ENCODE results near the gene VAV2.
A peak's percentile ranks its signal among the peaks of the same experiment; 100 is the strongest.

VAV2 gene

DNA sequence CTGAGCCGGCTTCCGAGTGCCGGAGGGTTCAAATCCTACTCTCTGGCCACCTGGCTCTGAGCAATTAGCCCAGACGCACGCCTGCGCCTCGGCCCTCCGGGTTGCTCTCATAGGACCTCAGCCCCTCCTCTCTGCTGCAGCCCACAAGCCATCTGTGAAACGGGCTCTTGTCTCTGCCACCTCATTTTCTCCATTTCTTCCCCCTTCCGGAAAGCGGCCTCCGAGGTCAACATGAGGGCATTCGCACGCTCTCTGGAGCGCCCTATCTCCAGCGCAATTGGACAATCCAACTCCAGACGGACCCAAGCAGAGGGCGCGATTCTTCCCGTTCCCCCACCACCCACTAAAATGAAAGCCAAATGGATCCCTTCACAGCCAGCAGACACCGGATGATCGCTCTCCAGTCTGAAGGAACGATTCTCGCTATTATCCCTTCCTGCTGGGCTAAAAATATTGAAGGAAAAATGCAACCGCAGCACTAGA lies 41.5 kb downstream of the VAV2 start:
- DNase-seq (ENCODE audit: low read depth) = peak; percentile 42

DNA sequence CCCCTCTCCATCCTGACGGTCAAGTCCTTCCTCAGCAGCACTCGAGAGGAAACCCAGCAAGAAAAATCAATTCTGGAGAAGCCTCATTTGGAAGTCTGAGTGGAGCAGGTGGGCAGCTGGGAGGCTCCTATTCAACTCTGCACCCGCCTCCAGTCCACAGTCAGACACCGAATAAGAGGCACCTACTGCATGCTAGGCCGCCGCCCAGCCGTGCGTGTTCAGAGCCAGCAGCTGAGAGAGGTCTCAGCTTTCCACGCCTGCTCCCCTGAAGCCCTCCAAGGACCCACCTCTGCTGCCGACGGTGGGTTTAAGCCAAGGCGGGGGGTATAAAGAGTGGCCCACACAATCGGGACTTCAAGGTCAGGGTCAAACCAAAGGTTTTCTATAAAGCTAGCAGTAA lies 41.9 kb downstream of the VAV2 start:
- no peak for DNase-seq (ENCODE audit: low read depth)

DNA sequence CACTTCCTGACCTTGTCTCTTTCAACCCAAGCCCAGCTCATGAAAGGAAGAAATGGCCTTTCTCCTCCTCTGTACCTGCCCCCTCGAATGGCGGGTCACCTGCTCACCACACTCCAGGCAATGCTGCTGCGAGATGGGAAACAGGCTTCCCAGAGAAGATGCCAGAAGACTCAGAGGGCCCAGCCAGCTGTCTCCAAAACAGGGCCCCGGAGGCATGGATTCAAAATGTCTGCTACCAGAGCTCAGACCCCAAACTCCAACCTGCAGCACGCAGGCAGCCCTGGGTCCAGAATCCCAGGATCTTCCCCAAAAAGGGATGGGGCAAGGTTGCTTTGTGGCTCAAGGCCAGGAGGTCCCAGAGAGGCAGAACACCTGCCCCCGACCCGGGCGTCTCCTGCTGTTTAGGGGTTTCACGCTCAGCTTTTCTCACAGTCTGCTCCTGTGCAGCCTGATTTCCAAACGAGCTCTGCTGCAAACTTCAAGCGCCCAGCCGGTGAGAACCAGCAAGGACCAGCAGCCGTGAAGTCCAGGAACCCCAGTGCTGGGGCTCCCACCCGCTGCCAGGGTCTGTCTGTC lies 42.5 kb downstream of the VAV2 start:
- no peak for DNase-seq (ENCODE audit: low read depth)

DNA sequence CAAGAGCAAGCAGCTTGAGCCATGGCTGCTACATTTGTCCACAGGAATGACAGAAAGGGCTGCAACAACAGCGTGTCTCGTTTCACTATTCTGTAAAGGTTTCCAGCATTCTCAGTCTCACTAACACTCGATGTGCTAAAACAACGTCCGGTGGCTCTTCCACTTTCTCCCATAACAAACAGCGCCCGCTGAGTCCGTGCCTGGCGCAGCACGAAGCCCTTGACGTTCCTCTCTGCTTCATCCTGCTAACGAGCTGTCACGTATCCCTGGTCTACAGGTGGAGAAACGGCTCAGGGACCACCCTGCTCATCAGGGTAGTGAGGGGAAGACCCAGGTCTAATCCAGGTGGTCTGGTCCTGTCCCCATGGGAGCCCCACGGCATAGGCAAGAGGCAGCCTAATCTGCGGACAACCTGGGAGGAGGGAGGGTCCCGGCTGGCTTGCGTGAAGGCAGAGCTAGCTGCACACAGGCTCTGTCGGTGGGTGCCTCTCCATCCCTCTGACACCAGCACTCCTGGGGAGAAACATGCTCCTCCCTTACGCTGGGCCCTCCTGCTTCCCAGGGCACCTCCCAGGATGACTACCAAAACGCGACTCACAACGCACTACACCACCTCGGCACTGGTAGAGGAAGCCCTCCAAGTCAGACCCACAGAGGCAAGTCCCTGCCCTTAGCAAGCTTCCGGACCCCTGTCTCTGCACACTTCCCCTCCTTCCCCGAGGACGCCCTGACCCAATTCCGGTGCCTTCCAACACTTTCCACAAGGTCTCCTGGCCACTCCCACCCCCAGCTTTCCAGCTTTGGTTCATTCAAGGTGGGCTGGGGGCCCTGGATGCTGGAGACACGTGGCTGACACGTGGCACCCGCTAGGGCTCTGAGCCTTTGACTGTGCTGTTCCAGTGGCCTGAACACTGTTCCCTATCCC lies 43.3 kb downstream of the VAV2 start:
- no peak for DNase-seq (ENCODE audit: low read depth)

DNA sequence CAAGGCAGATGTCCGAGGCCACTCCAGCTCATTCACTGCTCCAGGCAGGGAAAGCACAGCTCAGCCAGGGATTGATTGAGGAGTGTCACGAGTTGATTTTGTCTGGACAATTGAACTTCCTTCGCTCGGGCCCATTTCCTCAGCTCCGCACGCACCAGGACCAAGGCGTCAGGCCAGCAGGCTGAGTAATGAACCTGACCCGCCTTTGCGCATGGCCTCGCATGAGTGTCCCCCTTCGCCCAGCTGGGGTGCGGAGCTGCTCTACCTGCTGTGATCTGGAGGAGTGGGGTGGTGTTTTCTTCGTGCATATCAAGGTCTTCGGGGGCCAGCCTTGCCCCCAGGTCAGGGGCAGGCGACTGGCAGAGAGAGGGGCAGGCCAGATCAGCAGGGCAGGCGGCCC lies 44.0 kb downstream of the VAV2 start:
- DNase-seq (ENCODE audit: low read depth) = no peak

DNA sequence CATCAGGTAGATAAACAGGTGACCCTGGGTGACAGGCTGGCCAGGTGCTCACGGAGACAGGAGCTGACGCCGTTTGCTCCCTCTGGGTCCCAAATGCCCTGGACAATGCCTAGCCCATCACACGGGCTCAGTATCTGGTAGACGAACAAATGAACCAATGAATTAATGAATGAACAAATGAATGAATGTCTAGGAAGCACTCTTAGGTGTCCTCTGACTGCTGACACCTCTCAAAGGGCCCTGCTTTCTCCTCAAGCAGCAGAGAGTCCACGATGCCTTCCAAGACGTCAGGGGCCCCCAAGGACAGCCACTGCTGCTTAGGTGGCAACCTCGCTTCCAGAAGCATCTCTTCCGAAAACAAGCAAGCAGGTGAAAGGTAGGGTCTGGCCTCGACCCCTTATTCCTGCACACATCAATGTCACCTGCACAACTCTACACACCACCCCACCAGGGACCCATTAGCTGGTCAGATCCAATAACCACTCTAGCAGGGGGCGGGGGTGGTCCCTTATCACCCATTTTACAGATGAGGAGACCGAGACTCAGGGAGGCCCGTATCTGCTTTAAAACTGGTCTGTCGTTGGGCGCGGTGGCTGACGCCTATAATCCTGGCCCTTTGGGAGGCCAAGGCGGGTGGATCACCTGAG lies 45.2 kb downstream of the VAV2 start:
- no peak for DNase-seq (ENCODE audit: low read depth)

DNA sequence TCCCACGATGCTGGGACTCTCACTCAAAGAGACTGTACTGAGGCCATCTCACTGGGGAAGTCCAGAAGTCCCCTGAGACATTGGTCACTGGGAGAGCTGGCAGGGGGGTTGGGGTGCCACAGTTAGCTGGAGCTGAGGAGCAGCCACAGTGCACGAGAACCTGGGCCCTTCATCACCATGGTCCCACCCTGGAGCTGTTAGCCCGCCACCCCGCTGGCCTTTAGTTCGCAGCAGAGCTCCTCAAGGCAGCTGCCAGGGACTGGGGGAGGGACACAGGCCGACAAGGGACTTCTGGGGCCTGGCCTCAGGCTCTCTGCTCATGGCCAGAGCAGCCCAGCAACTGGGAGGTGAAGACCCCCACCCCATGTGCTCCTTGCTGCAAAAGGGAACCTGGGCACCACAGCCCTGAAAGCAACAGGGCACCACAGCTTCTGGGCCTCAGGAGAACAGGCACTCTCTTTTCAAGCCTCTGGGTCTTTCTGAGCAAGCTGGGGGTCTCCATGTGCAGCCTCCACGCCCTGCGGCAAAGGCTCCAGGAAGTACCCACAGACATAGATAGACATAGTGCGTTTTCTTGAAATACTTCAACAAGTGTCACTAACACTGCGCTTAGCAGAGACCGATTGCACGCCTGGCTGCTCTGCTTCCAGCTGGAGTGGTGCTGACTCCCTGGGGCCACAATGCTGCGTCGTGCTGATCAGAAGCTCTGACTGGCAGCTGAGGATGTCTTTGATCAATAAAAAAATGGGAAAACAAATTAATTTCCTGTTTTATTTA lies 46.0 kb downstream of the VAV2 start:
- no peak for DNase-seq (ENCODE audit: low read depth)

DNA sequence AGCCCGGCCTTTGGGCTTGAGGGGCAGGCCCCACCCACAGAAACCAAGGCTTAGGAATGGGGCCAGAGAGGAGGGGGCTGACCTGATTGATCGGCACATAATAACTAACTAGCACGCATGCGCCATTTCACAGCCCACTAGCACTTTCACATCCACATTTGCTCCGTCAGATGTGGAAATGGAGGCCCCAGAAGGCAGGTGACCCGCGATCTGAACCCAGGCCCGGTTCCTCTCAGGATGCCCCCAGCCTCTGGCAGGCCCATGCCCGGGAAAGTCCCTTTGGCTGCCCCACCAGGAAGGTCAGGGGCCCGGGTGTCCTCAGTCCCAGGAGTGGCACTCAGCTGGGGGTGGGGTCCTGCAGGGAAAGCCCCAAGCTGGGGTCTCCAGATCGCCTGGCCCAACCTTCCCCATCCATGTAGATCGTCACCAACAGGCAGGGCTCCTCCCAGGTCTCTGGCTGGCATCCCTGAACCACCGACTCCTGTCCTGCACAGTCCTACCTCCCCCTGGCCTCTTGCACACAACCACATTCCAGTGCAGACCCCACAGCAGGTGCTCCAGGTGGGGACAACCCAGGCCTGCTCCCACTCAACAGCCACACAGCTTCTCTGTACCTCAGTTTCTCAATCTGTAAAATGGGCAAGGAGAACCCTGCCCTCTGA lies 46.7 kb downstream of the VAV2 start:
- DNase-seq (ENCODE audit: low read depth) = no peak

DNA sequence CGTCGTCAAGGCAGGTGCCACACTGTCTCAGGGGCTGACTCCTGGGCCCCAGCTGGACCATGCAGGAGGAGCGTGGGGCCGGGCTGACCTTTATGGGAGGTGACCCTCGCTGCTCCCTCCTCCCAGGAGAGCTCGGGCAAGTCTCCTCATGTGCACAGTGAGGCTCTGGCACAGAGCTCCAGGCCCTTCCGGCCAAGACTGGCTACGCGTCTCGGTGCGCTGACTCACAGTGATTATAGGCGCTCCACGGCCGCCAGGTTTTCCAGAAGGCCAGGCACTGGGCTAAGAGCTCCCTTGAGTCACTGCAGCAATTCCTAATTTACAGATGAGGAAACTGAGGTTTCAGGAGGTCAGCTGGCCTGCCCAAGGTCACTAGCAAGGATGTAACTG lies 47.4 kb downstream of the VAV2 start:
- peak; percentile 26 for DNase-seq (ENCODE audit: low read depth)

DNA sequence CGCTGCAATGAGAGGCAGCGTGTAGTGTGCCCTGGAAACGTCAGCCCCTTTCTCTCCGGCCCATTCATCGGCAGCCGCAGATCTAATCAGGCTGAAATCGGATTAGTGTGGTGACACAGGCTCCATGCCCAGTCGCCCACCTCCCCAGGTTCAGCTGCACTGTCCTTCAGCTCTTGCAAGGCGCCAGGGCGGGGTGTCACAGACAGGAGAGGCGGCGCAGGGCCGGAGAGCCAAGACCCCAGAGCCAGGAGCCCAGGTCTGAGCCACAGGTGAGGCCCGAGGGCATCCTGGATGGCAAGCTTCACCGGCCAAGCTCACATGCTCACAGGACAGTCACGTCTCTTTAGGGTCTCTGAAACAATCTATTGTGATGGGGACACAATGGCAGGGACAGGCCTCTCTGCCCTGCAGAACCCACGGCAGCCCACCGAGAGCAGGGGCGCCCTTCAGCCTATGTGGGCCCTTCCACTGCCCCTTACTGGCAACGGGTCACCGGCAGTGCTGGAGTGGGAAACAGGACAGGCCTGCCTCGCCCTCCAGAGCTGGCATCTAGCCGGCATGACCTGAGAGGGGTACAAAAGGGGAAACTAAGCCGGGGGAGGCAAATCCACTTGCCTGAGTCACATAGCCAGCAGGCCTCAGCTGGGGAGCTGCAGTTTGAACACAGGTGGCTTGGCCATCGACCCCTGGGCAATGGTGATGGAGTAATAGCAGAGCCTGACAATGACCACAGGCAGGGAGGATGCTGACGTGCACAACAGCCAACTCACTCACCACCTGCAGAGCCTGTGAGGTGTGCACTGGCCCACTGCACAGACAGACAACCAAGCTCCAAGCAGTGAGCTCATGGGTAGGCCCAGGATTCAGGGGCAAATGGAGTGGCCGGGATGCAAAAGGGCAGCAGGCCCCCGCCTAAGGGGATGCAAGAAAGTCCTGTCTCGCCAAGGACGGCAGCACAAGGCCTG lies 48.1 kb downstream of the VAV2 start:
- no peak for DNase-seq (ENCODE audit: low read depth)

DNA sequence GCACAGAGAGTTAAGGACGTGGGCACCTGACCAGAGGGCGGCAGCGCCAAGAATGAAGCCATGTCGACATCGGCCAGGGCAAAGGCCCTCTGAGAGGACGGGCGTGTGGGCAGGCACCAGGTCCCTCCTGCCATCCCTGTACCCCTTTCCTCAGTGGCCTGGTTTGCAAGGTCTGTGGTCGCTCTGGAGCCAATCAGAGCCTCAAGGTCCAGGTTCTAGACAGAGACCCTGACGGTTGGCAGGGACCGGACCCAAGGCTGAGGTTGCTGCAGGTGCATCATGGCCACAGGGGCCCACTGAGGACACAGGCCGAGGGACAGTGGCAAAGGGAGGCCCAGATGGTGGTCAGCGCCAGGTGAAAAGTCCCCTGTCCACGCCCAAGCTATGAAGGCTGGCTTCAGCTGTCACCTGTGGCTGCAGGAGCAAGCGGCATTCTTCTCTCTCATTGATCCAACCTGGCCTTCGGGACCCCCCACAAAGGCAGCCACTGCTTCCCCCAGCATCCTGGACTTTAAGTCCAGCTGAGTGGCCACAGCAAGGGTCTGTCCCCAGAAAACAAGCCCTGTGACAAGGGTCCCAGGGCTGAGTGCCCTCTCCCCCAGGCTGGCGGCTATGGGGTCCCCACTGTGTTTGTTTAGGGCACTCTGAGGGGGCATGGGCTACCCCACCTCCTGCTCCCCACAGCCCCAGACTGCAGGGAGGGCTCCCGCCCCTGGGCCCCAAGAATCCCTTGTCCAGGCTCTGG lies 48.9 kb downstream of the VAV2 start:
- DNase-seq (ENCODE audit: low read depth) = no peak

DNA sequence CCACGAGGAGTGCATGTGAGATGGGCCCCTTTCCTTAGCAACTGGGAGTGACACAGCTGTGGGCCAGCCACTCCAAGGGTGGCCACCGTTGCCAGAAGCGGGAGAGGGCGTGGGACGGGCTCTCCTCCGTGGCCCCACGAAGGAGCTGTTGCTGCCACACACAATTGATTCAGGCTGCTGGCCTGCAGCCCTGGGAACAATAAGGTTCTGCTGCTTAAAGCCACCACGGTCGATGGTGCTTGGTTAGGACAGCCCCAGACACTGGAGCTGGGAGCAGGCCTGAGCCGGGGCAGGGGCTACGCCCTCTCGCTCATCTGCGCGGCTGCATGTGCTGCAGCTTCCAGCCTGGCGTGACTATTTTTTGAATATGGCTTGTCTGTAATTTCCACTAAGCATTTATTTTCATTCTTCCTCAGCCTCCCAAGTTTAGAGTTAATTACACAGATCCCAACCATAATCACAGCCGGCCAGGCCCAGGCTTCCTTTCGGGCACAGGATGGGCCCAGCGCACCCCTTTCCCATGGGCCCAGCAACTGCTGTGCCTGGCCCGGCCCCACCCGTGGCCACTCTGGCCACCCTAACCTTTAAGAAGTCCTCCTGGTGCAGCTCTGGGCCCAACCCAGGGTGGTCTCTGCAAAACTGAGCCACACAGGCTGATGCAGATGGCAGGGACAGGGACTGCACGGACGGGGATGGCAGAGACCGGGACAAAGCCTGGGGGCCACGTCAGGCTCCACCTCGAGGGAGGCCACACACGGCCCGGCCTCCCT lies 49.7 kb downstream of the VAV2 start:
- DNase-seq (ENCODE audit: low read depth) = no peak

DNA sequence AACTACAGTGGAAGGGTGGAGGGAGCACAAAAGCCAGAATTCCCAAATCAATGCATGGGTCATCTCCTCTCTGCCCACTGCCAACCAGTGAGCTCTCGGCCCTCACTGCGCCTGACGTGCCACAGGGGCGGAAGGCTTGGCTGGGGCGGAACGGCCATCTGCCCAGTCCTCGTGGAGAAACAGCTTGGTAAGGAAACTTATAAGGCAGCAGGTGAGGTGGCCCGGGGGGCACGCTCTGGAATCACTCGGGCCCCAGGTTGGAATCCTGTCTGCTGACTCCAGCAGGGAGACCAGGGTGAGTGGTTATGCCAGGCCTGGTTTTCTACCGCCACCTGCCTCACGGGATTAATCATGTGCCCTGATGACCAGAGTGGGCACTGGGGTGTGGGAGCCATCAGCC lies 52.3 kb downstream of the VAV2 start:
- DNase-seq (ENCODE audit: low read depth) = no peak

DNA sequence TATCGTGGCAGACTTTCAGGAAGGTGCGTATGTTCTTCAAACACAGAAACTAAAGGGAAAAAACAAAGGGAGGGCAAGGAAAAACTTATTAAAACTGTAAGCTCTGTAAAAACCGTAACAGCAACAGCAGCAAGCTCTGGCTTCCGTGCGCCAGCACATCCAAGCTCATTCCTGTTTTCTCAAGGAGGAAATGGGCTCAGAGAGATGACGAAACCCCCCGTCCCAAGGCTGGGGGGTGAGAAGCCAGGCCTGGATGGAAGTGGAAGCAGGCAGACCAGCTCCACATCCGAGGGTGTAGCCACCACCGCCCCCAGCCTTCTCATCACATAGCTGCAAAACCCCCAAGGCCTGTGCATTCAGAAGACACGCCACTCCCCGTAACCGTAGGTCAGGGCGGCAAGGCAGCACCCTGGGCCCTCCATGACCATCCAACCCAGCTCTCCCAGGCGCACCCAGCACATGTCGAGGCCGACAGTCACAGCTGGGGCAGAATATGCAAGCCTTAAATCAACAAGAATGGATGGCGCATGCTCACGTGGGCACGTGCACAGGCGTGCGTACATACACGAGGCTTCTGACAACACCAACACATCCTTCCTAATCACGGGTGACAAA lies 52.8 kb downstream of the VAV2 start:
- no peak for DNase-seq (ENCODE audit: low read depth)

DNA sequence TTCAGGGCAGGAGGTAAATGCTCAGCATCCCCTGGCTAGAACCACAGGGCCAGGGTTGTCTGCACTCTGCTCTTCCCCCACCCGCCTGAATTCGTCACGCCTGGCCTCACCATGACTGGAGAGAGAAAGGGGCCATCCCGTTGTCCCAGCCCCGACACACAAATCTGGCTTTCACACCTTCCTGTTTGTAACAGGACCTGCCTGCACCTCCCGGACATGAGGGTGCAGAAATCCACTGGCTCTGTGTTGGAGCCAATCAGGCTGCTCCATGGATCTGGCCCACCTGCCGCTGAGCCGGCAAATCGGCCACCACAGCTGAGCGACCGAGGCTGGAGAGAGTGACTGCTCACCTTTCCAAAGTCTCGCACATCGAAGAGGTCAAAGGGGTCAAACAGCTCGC lies 53.4 kb downstream of the VAV2 start:
- DNase-seq (ENCODE audit: low read depth) = no peak

DNA sequence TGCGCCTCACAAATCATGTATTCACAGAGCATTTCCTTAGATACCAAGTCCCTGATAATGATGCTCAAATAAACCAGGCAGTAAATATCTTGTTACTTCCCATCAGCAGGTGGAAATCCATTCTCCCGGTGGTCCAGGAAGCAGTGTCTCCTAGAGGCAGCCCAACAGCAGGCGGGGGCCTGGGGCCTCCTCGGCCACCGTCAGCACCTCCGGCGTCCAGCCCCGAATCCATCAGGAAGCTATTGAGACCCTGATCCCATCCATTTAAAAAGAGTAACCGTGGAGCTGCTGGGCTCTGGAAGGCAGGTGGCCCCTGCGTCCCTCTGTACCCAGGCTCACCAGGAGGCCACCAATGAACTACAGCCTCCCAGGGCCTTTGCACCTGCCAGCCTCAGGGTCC lies 54.0 kb downstream of the VAV2 start:
- no peak for DNase-seq (ENCODE audit: low read depth)

DNA sequence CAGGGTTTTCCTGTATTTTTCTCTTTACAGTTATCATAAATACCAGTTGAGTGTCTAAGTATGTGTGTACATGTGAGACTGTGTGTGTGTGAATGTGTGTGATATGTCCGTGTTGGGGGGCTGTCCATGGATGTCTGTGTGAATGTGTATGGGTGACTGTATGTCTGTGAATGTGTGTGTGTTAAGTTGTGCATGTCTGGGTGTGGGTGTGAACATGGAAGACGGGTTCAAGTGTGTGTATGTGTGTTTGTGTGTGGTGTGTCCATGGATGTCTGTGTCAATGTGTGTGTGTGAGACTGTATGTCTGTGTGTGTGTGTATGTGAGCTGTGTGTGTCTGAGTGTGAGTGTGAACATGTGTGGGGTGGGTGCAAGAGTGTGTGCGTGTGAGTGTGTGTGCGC lies 55.0 kb downstream of the VAV2 start:
- DNase-seq (ENCODE audit: low read depth) = no peak

DNA sequence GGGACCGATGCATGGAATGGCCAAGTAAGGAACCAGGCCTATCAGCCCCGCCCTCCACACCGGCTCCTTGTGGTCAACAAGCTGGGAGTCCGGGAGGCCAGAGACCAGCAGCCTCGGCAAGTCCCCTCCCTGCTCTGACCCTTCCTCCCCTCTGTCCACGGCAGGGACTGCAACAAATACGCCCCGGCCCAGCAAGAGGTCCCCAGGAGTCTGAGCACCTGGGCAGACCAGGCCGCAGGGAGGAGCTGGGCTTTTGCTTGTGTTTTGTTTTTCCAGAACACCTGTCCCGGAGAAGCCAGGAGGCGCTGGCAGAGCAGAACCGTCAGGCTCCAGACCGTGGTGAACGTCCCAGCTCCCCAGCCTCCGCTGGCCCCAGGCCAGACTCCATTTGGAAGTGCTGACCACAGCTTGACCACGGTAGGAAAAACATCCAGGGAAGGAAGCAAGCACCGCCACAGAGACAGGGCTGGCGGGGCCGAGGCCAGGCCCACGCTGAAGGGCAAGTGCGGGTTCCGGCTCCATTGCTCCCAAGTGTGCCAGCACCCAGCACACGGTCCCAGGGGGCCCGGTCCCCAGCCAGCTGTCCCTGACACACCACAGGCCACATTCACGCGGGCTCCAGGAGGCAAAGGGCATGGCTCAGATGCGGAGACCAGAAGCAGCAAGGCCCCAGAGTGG lies 56.7 kb downstream of the VAV2 start:
- DNase-seq (ENCODE audit: low read depth) = peak; percentile 54

Data from EH (cell line).